ENCODE results near the gene MARF1. TPM values are rescaled to one million over a fixed set of nuclear protein-coding genes. Genes with fewer than 3 reads are reported as not detected.
A peak's percentile ranks its signal among the peaks of the same experiment; 100 is the strongest.

MARF1 gene
- total RNA-seq, 4 donors from 2014 or later, result 50.7 to 55.5 (median 53.1) TPM

DNA sequence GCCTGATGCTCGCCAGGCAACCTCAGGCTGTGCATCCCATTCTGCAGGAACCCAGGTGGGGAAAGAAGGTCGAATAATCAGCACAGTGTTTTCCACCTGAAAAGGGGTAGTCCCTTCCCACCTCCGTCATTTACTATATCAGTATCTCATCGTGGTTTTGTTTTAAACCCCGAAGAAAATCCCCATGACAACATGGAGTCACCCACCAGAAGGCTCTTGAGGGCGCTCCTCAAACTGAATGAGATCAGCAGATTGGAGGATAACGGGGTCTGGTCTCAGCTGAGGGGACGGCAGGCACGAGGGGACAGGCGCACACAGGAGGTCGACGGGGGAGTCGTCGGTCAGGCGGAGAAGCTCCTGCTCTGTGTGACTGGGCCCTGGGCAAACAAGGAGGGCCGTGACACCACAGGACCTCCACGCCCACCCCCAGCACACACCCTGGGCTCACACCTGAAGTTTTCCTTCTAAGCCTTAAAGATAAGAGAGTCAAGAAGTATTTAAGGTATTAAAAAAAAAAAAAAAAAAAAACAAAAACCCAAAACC, 44.2 kb downstream of the MARF1 start:
- no peak overlapping the region for H3K4me3 ChIP-seq (replicated peaks in 1 of 3)
- DNase-seq, result no peak
- no peaks in the 10 kb centered on the region for H3K4me1 ChIP-seq
- peaks cover 77 to 80% of the 10 kb centered on the region in 2 donors for H3K36me3 ChIP-seq
- intact Hi-C loops (cut with DNase I), result no loop called here
- WGBS, 2 donors, result 83 to 88% methylated on average over 17 of the region's 17 CpGs
- no peak overlapping the region for H3K27ac ChIP-seq
- no peaks in the 10 kb centered on the region for H3K9me3 ChIP-seq
- TF ChIP-seq, protein P1, sequence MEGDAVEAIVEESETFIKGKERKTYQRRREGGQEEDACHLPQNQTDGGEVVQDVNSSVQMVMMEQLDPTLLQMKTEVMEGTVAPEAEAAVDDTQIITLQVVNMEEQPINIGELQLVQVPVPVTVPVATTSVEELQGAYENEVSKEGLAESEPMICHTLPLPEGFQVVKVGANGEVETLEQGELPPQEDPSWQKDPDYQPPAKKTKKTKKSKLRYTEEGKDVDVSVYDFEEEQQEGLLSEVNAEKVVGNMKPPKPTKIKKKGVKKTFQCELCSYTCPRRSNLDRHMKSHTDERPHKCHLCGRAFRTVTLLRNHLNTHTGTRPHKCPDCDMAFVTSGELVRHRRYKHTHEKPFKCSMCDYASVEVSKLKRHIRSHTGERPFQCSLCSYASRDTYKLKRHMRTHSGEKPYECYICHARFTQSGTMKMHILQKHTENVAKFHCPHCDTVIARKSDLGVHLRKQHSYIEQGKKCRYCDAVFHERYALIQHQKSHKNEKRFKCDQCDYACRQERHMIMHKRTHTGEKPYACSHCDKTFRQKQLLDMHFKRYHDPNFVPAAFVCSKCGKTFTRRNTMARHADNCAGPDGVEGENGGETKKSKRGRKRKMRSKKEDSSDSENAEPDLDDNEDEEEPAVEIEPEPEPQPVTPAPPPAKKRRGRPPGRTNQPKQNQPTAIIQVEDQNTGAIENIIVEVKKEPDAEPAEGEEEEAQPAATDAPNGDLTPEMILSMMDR (IDR thresholded peaks at IDR 0.05), result no peak
- TF ChIP-seq POLR2A (IDR thresholded peaks at IDR 0.05), result no peak
- H3K27me3 ChIP-seq, result no peaks in the 10 kb centered on the region

DNA sequence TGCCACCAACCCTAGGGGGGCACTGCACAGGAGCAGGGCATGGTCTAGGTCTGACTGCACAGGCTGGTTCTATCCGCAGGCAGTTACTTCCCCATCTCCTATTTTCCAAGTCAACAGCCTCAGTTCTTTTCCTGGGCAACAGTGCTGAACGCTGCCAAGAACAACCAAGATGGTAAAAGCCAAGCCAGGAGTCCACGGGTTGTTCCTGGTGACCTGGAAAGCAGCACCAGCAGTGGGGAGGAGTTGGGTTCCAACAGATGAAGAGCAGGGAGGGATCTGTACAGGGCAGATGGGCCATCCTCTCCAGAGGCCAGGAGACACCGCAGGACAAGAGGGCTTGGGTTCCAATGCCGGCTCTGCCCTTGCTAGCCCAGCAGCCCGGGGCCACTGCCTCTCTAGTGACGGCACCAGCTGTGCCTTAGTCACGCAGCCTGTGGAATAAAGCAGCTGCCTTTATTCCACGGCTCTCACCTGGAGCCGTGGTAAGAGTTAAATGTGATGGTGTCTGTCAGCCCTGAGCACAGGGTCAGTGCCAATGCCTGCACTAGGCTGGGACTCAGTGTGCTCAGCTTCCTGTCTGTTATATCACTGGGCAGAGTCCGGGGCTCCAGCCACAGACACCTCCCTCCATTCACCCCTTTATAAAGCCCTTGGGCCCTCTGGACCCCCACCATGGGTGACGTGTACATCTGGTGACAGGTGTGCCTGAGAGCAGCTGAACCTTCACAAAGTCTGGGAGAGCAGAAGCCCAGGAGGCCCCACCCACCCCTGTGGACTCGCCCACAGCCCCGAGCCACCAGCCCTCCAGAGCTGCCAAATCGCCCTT, 44.9 kb downstream of the MARF1 start:
- no peak overlapping the region for H3K4me3 ChIP-seq (replicated peaks in 1 of 3)
- H3K4me1 ChIP-seq, result no peaks in the 10 kb centered on the region
- H3K9me3 ChIP-seq, result no peaks in the 10 kb centered on the region
- H3K36me3 ChIP-seq, result peaks cover 70 to 73% of the 10 kb centered on the region in 2 donors
- WGBS, 2 donors, result 92 to 98% methylated on average over 9 to 13 of the region's 15 CpGs
- H3K27me3 ChIP-seq, result no peaks in the 10 kb centered on the region
- no peak for DNase-seq
- TF ChIP-seq, protein P1 (IDR thresholded peaks at IDR 0.05), result no peak
- TF ChIP-seq POLR2A (IDR thresholded peaks at IDR 0.05), result no peak
- intact Hi-C loops (cut with DNase I), result no loop called here
- no peak overlapping the region for H3K27ac ChIP-seq

DNA sequence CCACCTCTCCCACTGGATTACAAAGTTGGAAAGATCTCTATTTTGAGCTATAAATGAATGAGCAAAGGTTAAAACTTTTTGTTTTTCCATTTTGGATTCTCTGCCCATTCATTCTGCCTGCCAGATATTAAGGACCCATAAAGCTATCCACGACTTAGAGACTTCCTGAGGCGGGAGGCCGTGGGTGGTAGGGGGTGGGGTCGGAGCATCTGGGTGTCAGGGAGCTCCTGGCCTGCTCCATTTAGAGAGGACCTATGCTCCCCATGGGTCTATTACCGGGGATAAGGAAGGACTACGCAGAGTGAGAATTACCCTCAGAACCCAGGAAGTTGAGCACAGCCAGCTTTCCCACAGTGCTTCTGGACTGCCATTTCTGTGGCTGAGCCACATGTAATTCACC, 45.8 kb downstream of the MARF1 start:
- no peak for TF ChIP-seq POLR2A (IDR thresholded peaks at IDR 0.05)
- TF ChIP-seq, protein P1 (IDR thresholded peaks at IDR 0.05), result no peak
- H3K4me3 ChIP-seq (replicated peaks in 1 of 3), result no peak overlapping the region
- DNase-seq, result no peak
- H3K4me1 ChIP-seq, result no peaks in the 10 kb centered on the region
- H3K27ac ChIP-seq, result no peak overlapping the region
- no peaks in the 10 kb centered on the region for H3K9me3 ChIP-seq
- intact Hi-C loops (cut with DNase I), result no loop called here
- no peaks in the 10 kb centered on the region for H3K27me3 ChIP-seq
- 69 to 82% methylated on average over 6 of the region's 6 CpGs for WGBS, 2 donors
- peaks cover 62 to 66% of the 10 kb centered on the region in 2 donors for H3K36me3 ChIP-seq

DNA sequence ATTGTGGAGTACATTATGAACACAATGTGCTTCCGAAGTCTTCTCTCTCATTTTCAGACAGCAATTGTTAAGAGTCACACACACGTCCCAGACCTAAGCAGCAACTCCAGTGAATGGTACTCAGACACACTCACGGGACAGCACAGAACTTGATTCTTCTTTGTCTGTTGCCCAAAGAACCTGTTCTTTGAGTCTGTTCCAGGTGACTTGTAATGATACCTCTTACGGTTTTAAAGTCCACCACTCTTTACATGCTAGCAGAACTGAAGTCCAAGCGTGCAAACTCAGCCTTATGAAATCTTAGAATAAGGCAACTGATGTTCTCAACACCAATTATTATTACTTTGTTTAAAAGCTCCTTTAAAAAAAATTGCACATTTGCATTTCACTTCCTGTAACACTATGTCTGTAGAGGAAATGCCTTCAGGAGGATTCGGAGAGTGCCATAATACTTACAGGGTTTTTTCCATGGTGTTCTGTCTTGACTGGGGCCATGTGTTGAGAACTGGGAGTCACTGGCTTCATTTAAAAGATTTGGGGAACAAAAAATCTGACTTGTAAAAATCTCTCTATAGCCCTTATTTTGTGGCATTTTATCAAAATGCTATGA, 48.1 kb downstream of the MARF1 start:
- 52 to 69% methylated on average over 6 of the region's 6 CpGs for WGBS, 2 donors
- intact Hi-C loops (cut with DNase I), result no loop called here
- no peak overlapping the region for H3K27ac ChIP-seq
- peaks cover 40 to 43% of the 10 kb centered on the region in 2 donors for H3K36me3 ChIP-seq
- DNase-seq, result peak in 1 of 2 donors; percentile 21
- no peak overlapping the region for H3K4me3 ChIP-seq (replicated peaks in 1 of 3)
- TF ChIP-seq POLR2A (IDR thresholded peaks at IDR 0.05), result no peak
- TF ChIP-seq, protein P1 (IDR thresholded peaks at IDR 0.05), result no peak
- no peaks in the 10 kb centered on the region for H3K27me3 ChIP-seq
- H3K4me1 ChIP-seq, result peaks cover 0 to 6% of the 10 kb centered on the region in 2 donors
- no peaks in the 10 kb centered on the region for H3K9me3 ChIP-seq

DNA sequence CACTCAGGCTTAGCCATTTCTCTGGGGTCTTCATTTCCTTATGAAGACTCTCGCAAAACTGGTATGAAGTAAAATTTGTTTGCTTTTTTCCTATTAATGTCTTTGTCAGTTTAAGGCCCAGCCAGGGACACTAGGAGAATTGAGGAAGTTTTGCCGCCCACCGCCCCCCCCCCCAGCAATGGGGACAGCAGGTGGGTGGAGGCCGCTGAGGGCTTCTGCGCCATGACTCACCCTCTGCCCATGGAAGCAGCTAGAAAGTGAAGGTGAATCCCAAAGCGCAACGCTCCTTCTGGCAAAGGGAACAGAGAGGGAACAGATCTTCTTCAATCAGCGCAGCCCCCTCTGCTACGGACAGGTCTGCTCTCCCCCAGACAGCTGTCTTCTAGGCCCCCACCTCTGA, 49.7 kb downstream of the MARF1 start:
- H3K9me3 ChIP-seq, result no peaks in the 10 kb centered on the region
- WGBS, 2 donors, result 95 to 98% methylated on average over 9 of the region's 9 CpGs
- TF ChIP-seq POLR2A (IDR thresholded peaks at IDR 0.05), result no peak
- TF ChIP-seq, protein P1 (IDR thresholded peaks at IDR 0.05), result no peak
- peaks cover 0 to 6% of the 10 kb centered on the region in 2 donors for H3K4me1 ChIP-seq
- no peak overlapping the region for H3K4me3 ChIP-seq (replicated peaks in 1 of 3)
- no peaks in the 10 kb centered on the region for H3K27me3 ChIP-seq
- no peak overlapping the region for H3K27ac ChIP-seq
- peaks cover 26 to 30% of the 10 kb centered on the region in 2 donors for H3K36me3 ChIP-seq
- intact Hi-C loops (cut with DNase I), result no loop called here
- no peak for DNase-seq

All from thyroid gland (tissue), 4 donors.